Gastroesophageal sphincter (tissue), 3 donors: ENCODE measurements around the gene PPIF.

Source experiments
- EP300 ChIP-seq: sonication (generic); formaldehyde crosslinking; IDR thresholded peaks from one replicate; pipeline ENCODE4 v1.6.1; 2017; ENCODE audit warnings: antibody characterized with exemption, mild to moderate bottlenecking
- POLR2A ChIP-seq, 2 donors: fragments of 450-650 bp; IDR thresholded peaks; one replicate each; pipeline ENCODE4 v1.6.1; 2017; ENCODE audit warnings: antibody characterized with exemption in 2 of 2, mild to moderate bottlenecking in 2 of 2, moderate library complexity in 1 of 2
- POLR2AphosphoS5 ChIP-seq: sonication (generic); formaldehyde crosslinking; IDR thresholded peaks from one replicate; pipeline ENCODE4 v1.6.1; 2017; ENCODE audit warnings: antibody characterized with exemption
- TF ChIP-seq, protein P1 (sequence below), 4 experiments: fragments of 200-600 bp in 2 of 4; fragments of 450-650 bp in 2 of 4; sonication (generic) in 1 of 4; IDR thresholded peaks; one replicate each; pipeline ENCODE4 v1.5.1; 2017 to 2019; ENCODE audit warnings: antibody characterized with exemption in 4 of 4, mild to moderate bottlenecking in 2 of 4, moderate library complexity in 2 of 4

GRCh38 chr10:79399223-79399831 is 52.1 kb downstream of the PPIF start:
- no peak for TF ChIP-seq POLR2A (IDR thresholded peaks at IDR 0.05)
- TF ChIP-seq POLR2AphosphoS5 = peak; percentile 97
- TF ChIP-seq, protein P1, sequence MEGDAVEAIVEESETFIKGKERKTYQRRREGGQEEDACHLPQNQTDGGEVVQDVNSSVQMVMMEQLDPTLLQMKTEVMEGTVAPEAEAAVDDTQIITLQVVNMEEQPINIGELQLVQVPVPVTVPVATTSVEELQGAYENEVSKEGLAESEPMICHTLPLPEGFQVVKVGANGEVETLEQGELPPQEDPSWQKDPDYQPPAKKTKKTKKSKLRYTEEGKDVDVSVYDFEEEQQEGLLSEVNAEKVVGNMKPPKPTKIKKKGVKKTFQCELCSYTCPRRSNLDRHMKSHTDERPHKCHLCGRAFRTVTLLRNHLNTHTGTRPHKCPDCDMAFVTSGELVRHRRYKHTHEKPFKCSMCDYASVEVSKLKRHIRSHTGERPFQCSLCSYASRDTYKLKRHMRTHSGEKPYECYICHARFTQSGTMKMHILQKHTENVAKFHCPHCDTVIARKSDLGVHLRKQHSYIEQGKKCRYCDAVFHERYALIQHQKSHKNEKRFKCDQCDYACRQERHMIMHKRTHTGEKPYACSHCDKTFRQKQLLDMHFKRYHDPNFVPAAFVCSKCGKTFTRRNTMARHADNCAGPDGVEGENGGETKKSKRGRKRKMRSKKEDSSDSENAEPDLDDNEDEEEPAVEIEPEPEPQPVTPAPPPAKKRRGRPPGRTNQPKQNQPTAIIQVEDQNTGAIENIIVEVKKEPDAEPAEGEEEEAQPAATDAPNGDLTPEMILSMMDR (IDR thresholded peaks at IDR 0.05) = no peak
- no peak for TF ChIP-seq EP300
